HG03521 (cell line): ENCODE results near the gene MTHFSD.
"Not testable (repeated sequence)": the region's sequence is repeated elsewhere in the genome, so short reads cannot be mapped to it uniquely, and the experiment has no call there.

Source experiments
- ATAC-seq: cut with Tn5 transposase; IDR thresholded peaks from one replicate; pipeline ENCODE4 v1.9.1; 2021; ENCODE audit warnings: mild to moderate bottlenecking, moderate library complexity; ENCODE audit not compliant: unreplicated experiment

Gene MTHFSD, protein sequence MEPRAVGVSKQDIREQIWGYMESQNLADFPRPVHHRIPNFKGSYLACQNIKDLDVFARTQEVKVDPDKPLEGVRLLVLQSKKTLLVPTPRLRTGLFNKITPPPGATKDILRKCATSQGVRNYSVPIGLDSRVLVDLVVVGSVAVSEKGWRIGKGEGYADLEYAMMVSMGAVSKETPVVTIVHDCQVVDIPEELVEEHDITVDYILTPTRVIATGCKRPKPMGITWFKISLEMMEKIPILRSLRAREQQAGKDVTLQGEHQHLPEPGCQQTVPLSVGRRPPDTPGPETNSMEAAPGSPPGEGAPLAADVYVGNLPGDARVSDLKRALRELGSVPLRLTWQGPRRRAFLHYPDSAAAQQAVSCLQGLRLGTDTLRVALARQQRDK

GRCh38 chr16:86554917-86555703 is at the start of gene MTHFSD:
MTHFSD (minus strand) TSS chr16:86555235; CDS start chr16:86555184, 51 bp downstream.
- ATAC-seq = peak; percentile 90

DNA sequence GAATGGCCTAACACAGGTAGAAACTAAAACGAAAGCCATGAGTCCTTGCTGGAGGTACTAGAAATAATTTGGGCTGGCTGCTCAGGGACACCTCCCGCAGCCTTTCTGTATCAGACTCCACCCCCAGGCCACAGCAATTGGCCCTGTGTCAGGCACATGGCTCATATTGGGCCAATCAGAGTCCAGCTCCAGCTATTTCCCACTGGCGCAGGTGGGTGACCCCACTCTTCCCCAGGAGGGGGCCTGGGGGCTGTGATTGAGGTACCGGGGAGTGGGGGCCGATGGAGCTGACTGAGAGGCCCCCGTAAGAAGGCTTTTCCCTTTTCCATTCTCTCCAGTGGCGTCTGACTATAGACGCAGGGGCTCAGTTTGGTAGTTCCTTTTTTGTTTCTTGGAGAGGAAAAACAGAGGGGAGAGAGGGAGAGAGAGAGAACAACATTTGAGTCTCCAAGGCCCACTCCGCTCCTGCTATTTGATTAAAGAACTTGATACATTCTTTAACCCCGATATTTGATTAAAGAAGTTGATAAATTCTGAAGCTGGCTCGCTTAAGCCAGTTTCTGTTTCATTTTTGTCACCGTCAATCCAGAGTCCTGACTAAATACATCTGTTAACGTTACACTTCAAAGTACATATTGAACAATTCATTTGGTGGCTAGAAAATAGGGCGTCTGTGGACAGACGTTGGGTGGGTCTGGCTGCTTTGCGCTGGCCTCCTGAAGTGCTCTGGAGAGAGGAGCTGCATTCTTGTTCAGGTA is 49.6 kb upstream of the MTHFSD start:
- ATAC-seq = no peak

GRCh38 chr16:86602521-86602920 is 47.5 kb upstream of the MTHFSD start:
- no peak for ATAC-seq

GRCh38 chr16:86601356-86601755 is 46.3 kb upstream of the MTHFSD start:
- no peak for ATAC-seq

- ATAC-seq = no peak
Observed at GRCh38 chr16:86598607-86599565, 43.9 kb upstream of the MTHFSD start.

- ATAC-seq = no peak
Observed at GRCh38 chr16:86597880-86598606, 43.0 kb upstream of the MTHFSD start.

- ATAC-seq = no peak
Observed at GRCh38 chr16:86597126-86597879, 42.3 kb upstream of the MTHFSD start.

GRCh38 chr16:86595983-86596605 is 41.1 kb upstream of the MTHFSD start:
- ATAC-seq = no peak

- ATAC-seq = no peak
Observed at GRCh38 chr16:86594721-86595120, 39.7 kb upstream of the MTHFSD start.

- no peak for ATAC-seq
Observed at GRCh38 chr16:86593913-86594620, 39.0 kb upstream of the MTHFSD start.

- ATAC-seq = no peak
Observed at GRCh38 chr16:86591270-86591669, 36.2 kb upstream of the MTHFSD start.

GRCh38 chr16:86590501-86591144 is 35.6 kb upstream of the MTHFSD start:
- ATAC-seq = no peak

DNA sequence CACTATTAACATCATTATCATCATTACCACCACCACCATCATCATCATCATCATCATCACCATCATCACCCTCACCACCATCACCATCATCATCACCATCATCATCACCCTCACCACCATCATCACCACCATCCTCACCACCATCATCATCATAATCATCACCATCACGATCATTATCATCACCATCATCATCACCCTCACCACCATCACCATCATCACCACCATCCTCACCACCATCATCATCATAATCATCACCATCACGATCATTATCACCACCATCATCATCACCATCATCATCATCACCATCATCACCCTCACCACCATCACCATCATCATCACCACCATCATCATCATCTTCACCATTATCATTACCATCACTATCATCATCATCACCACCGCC is 32.9 kb upstream of the MTHFSD start:
- not testable (repeated sequence) for ATAC-seq

DNA sequence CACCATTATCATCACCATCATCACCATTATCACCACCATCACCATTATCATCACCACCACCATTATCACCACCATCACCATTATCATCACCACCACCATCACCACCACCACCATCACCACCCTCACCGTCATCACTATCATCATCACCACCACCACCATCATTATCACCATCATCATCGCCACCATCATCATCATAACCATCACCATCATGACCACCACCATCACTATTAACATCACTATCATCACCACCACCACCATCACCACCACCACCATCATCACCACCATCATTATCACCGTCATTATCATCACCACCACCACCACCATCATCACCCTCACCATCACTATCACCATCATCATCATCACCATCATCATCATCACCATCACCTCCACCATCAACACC is 32.5 kb upstream of the MTHFSD start:
- ATAC-seq = no peak

GRCh38 chr16:86585821-86586611 is 31.0 kb upstream of the MTHFSD start:
- ATAC-seq = no peak
